Activated gamma-delta T cell (primary cell): ENCODE measurements around the gene PCBD2.
"Not testable (repeated sequence)": the region's sequence is repeated elsewhere in the genome, so short reads cannot be mapped to it uniquely, and the experiment has no call there.

Experiments
- DNase-seq: peaks from one replicate; lab custom pipeline; 2025; lab: John Stamatoyannopoulos, UW

PCBD2 gene

DNA sequence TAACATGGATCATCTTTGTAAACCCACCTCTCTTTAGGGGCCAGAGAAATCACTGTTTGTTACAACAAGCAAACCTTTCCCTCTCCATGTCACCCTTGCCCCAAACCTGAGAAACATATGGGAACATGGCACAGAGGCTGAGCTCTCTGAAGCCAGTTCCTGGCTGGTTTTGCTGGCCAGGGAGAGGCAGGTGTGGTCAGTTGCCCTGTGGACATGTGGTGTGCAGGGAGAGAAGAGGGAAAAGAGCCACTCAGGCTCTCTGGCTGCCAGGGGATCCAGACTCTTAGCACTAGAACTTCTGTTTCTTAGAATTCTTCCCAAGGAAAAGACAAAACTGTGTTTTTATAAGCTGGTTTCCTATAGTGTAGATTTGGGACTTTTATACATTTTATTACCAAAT, 58.2 kb downstream of the PCBD2 start:
- no peak for DNase-seq

DNA sequence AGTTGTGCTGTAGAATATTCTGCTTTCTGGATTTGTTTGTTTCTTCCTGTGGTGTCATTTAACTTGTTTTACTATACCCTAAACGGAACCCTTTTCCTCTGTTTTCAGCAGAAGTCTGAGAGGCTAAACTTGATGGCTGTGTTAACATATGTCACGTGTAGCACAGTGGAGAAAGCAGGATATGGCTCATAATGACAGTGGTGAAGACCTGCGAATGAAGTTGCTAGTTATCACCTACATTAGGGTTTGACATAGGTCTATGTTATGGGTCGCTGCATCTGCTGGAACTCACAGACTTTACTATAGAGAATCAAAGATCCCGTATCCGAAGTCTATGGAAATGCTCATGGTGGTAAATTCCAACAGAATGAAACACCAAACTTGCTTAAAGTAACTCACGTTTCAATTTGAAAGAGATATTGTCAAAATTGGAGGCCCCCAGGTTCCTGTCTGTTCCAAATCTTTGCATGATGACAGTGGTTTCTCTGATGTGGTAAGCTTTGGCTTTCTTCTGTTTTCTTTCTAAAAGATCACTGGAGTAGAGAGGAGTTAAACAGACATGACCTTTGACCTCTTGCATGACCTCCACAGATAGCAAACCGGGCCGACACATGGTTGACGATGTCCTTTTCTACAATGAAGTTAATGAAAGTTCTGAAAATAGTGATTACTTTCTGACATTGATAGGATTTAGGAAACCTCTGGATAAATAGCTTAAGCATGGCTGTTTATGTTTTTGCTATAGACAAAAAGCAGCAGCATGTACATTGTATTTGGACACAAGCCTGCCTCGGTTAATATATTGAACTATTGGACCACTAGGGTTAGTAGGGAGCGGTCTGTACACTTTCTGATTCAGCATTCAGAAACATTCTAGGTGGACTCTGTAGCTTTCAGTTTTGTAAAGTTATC, 59.7 kb downstream of the PCBD2 start:
- DNase-seq: no peak

GRCh38 chr5:134965271-134965825, 60.4 kb downstream of the PCBD2 start:
- no peak for DNase-seq

- no peak for DNase-seq
Measured at GRCh38 chr5:134967607-134968006, 62.7 kb downstream of the PCBD2 start, which contains the start of gene CATSPER3. CATSPER3 (plus strand) TSS chr5:134967907; CDS start chr5:134967992, 85 bp downstream.

DNA sequence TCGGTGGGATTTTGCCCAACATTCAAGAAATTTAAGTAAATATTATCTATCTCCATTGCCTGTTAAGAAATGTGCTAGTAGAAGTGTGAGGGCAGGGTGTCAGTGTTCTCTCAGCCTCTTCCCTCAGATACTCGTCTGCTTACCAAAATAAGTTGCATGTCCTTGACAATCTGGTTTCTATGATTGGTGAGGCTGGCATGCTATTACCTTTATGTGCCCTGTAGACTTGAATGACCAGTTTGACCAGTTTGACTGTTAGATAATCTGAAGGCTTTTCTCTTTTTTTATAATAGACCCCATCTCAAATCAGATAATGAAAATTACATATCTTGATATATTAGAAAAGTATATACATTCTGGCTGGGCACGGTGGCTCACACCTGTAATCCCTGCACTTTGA, 63.1 kb downstream of the PCBD2 start:
- DNase-seq: no peak

- DNase-seq: no peak
Measured at GRCh38 chr5:134969166-134969565, 64.2 kb downstream of the PCBD2 start.

DNA sequence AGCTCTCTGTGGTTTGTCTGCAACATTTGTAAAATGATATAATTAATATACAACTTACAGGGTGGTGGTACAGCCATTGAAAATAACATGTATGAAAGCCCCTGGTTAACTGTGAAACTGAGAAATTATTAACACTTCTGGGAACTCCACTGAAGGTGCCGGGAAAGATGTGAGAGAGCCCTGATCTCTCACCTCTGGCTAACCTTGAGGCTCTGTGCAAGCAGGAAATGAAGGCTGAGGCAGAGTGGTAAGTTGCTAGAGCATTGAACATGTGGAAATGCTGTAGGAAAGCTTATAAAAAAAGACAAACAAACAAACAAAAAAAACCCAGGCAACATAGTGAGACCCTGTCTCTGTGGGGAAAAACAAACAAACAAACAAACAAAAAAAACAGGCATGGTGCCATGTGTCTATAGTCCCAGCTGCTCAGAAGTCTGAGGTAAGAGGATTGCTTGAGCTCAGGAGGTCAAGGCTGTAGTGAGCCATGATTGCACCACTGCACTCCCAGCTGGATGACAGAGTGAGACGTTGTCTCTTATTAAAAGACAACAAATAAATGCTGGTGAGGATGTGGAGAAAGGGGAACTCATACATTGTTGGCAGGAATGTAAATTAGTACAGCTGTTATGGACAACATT, 70.3 kb downstream of the PCBD2 start:
- no peak for DNase-seq

GRCh38 chr5:134975843-134976242, 70.9 kb downstream of the PCBD2 start:
- DNase-seq: no peak

- DNase-seq: no peak
Measured at GRCh38 chr5:134976841-134977240, 71.9 kb downstream of the PCBD2 start.

- no peak for DNase-seq
Measured at GRCh38 chr5:134979416-134979815, 74.5 kb downstream of the PCBD2 start.

DNA sequence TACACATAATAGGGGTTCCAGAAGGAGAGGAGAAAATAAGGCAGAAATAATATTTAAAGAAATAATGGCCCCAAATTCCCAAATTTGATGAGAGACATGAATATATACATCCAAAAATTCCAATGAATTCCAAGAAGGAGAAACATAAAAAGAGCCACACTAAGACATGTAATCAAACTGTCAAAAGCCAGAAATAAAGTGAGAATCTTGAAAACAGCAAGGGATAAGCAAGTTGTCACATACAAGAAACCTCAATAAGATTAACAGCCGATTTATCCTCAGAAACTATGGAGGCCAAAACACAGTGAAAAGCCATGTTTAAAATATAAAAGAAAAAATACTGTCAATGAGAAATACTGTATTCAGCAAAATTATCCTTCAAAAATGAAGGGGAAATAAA, 77.3 kb downstream of the PCBD2 start:
- no peak for DNase-seq

- DNase-seq: no peak
Measured at GRCh38 chr5:134989266-134989830, 84.4 kb downstream of the PCBD2 start.

- DNase-seq: not testable (repeated sequence)
Measured at GRCh38 chr5:134990183-134990582, 85.3 kb downstream of the PCBD2 start.

DNA sequence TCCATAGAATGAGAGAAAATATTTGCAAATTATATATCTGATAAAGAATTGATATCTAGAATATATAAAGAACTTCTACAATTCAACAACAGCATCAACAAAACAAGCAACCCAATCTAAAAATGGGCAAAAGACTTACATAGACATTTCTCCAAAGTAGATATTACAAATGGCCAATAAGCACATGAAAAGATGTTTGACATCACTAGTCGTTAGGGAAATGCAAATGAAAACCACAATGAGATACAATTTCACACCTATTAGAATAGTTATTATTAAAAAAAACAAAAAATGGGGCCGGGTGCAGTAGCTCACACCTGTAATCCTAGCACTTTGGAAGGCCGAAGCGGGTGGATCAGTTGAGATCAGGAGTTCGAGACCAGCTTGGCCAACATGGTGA, 87.2 kb downstream of the PCBD2 start:
- DNase-seq: no peak

DNA sequence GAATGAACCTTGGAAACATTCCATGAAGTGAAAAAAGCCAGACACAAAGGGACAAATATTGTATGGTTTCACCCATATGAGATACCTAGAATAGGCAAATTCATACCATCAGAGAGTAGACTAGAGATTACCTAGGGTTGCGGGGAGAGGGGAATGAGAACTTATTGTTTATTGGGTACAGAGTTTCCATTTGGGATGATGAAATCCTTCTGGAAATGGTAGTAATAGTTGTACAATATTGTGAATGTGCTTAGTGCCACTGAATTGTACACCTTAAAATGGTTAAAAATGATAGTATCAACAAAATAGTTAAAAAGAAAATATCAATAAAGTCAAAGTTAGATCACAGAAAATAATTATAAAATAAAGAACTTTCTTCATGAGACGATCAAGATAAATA, 88.2 kb downstream of the PCBD2 start:
- no peak for DNase-seq

DNA sequence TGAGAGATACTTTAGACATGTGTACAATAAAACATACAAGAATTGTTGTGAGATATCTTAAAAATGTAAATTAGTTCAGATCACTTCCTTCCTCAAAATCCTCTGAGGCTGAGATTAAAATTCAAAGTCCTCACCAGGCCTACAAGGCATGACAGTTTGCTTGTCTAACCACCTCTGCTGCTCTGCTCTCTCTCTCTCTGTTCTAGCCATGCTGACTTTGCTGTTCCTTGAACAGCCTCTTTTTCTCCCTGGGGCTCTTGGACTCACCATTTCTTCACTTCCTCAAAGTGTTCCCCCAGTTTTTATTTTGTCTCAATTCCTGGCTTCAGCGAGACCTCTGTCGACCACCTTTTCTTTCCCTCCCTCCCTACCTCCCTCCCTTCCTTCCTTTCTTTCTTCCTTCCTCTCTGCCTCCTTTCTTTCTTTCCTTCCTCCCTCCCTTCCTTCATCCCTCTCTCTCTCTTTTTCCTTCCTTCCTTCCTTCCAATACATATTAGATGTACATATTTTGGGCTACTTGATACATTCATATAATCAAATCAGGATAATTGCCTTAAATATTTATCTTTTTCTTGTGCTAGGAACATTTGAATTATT, 89.7 kb downstream of the PCBD2 start:
- DNase-seq: no peak

- no peak for DNase-seq
Measured at GRCh38 chr5:134995850-134996402, 91.0 kb downstream of the PCBD2 start.

DNA sequence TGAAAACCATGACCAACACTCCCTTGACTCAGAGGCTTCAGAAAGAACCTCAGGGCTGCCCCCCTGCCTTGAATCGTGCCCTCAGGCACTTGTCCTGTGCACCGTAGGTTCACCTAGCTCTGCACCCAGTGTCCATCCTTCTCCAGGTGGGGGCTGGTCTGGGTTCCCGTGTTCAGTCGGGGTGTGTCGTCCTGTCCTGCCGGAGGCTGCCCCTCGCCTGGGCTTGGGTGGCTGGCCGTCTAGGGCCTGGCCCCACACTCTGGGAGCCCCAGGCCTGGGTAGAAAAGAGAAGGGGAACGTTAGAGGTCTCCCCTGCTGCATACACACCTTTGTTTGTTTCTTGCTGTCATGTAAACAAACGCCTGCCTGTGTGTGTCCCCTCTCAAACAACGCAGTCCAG, 92.1 kb downstream of the PCBD2 start:
- no peak for DNase-seq

- not testable (repeated sequence) for DNase-seq
Measured at GRCh38 chr5:134998068-134998467, 93.1 kb downstream of the PCBD2 start.

DNA sequence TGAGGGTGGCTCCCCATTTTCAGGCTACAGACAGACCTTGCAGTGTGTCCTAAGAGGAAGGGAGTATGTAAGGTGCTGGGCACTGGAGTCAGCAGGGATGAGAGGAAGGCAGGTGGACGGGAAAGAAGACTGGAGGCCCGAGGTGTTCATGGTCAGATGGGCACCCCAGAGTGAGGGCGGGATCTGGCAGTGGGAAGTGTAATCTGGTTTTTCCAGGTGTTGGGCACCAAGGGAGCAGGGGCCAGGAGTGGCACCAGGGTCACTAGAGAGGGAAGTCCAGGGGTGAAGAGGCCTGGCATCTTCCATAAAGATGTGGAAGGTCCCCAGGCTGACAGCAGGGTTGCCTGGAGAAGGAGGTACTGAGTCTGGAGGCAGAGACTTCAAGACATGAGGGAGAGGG, 99.4 kb downstream of the PCBD2 start:
- no peak for DNase-seq

DNA sequence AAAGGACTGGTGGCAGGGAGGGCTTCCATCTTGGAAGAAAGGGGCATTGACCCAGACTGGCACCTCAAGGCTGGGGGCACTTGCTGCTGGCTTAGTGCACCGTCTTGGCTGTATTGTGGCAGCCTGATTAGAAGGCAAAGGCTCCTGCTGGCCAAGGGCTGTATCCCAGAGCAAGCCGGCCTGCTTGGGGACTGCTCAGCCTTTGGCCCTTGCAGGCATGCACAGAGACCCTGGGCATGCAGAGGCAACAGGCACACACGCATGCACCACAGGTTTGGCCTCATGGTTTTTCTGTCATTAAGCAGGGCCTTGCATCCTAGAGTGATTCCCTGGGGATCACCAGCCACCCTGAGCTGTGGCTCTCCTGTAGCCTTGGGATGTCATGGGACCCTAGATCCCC, 100.1 kb downstream of the PCBD2 start:
- DNase-seq: no peak

- DNase-seq: no peak
Measured at GRCh38 chr5:135007305-135007704, 102.4 kb downstream of the PCBD2 start.
